K562 (cell line): ENCODE data around the gene EFNA5.

Source experiments
- CTCF ChIP-seq, 3 experiments: IDR thresholded peaks in 2 of 3; conservative IDR thresholded peaks in 1 of 3; 2 replicates each; pipeline ENCODE4 v1.5.1; 2011 to 2012; ENCODE audit warnings: low read length in 3 of 3, mild to moderate bottlenecking in 3 of 3, control low read depth in 2 of 3, improper control_type of control experiment in 1 of 3, inconsistent platforms in 1 of 3, low read depth in 1 of 3, mixed read lengths in 1 of 3, moderate library complexity in 1 of 3; ENCODE audit not compliant: insufficient read depth in 2 of 3
- ETV6 ChIP-seq, 3 experiments: fragments of 150-350 bp in 1 of 3; sonication (generic) in 1 of 3; formaldehyde crosslinking in 1 of 3; IDR thresholded peaks; 2 replicates each; pipeline versions ENCODE4 v1.6.1 to v1.8.0; 2014 to 2022; ENCODE audit warnings: borderline replicate concordance in 2 of 3, low read depth in 2 of 3, antibody characterized with exemption in 1 of 3, low read length in 1 of 3, mild to moderate bottlenecking in 1 of 3, missing genetic modification reagents in 1 of 3
- EZH2 ChIP-seq: IDR thresholded peaks from 2 replicates; pipeline ENCODE4 v1.6.1; 2012; ENCODE audit warnings: low read depth, mild to moderate bottlenecking, inconsistent platforms, low read length, borderline replicate concordance
- FOXA1 ChIP-seq: fragments of 450-650 bp; IDR thresholded peaks from 2 replicates; pipeline ENCODE4 v1.6.1; 2016; ENCODE audit warnings: mild to moderate bottlenecking, borderline replicate concordance
- JUN ChIP-seq, 2 experiments: sonication (generic) in 1 of 2; formaldehyde crosslinking in 1 of 2; IDR thresholded peaks; 2 replicates each; pipeline versions ENCODE4 v1.6.1 to v1.8.0; 2012 to 2022; ENCODE audit warnings: borderline replicate concordance in 2 of 2, mild to moderate bottlenecking in 2 of 2, improper control_type of control experiment in 1 of 2, low read depth in 1 of 2, low read length in 1 of 2, missing genetic modification reagents in 1 of 2
- SMARCA5 ChIP-seq: fragments of 450-650 bp; IDR thresholded peaks from 2 replicates; pipeline ENCODE4 v1.6.1; 2016
- ZBTB8A ChIP-seq: fragments of 450-650 bp; IDR thresholded peaks from 2 replicates; pipeline ENCODE4 v1.6.1; 2018; ENCODE audit warnings: mild to moderate bottlenecking, moderate library complexity; ENCODE audit not compliant: partially characterized antibody

GRCh38 chr5:107408564-107408963 lies 262.2 kb downstream of the EFNA5 start:
- TF ChIP-seq CTCF (IDR thresholded peaks at IDR 0.05 in 2 of 3, conservative IDR thresholded peaks at IDR 0.05 in 1 of 3; ENCODE audit: insufficient read depth in 2 of 3, low read depth in 1 of 3, low read length in 3 of 3): no peak
- no peak for TF ChIP-seq EZH2
- no peak for TF ChIP-seq JUN (IDR thresholded peaks at IDR 0.05; ENCODE audit: borderline replicate concordance, low read depth, low read length)
- TF ChIP-seq JUN (CRISPR knock-in tag; IDR thresholded peaks at IDR 0.05; ENCODE audit: borderline replicate concordance): no peak
- TF ChIP-seq ETV6 (IDR thresholded peaks at IDR 0.05; ENCODE audit: borderline replicate concordance in 1 of 2, low read depth in 2 of 2, low read length in 1 of 2): no peak
- TF ChIP-seq ETV6 (CRISPR knock-in tag; IDR thresholded peaks at IDR 0.05; ENCODE audit: borderline replicate concordance): no peak
- TF ChIP-seq ZBTB8A: no peak
- TF ChIP-seq SMARCA5: no peak
- TF ChIP-seq FOXA1: no peak
